HCT116 (cell line): ENCODE measurements around the gene PSTPIP1. TPM values are rescaled to one million over a fixed set of nuclear protein-coding genes. Genes with fewer than 3 reads are reported as not detected.

Experiments
- ATAC-seq: fragments of 200-7000 bp; cut with Tn5 transposase; 2 replicates; pipeline ENCODE4 v1.9.1; 2020; ENCODE audit warnings: mild to moderate bottlenecking, moderate library complexity
- BruUV-seq: library from RNA; stranded (reverse); fragments of 400-500 nt; replicated peaks from 2 replicates; lab custom pipeline; 2021; lab: Mats Ljungman, UMichigan
- CTCF ChIA-PET: fragments of 300-600 bp; sonication (Branson Sonifier 250); formaldehyde crosslinking; loops from one replicate; lab custom pipeline; 2021; ENCODE audit warnings: antibody characterized with exemption; lab: Charles Lee
- POLR2A ChIA-PET: fragments of 300-600, 350-600 bp; sonication (Branson Sonifier 250); formaldehyde crosslinking; loops from one replicate; lab custom pipeline; 2021; ENCODE audit warnings: antibody characterized with exemption; lab: Charles Lee
- RAD21 ChIA-PET, 2 experiments: fragments of 300-600 bp; sonication (Branson Sonifier 250); formaldehyde crosslinking; loops; one replicate each; lab custom pipeline; 2023; ENCODE audit warnings: low total read pairs in 2 of 2; ENCODE audit not compliant: uncharacterized antibody in 2 of 2, unreplicated experiment in 2 of 2, low non-redundant PET in 1 of 2; lab: Charles Lee
- DNase-seq: peaks from one replicate; pipeline ENCODE4 v3.0.0-alpha.2; 2010; ENCODE audit warnings: low read depth, low spot score
- H2AFZ ChIP-seq: fragments of 200-600 bp; shearing (Covaris generic), sonication (generic); 2 replicates; pipeline ENCODE4 v1.6.1; 2017; ENCODE audit warnings: low read depth, mixed run types, mixed read lengths, antibody characterized with exemption, low read length; ENCODE audit not compliant: poor library complexity, severe bottlenecking
- H3K27ac ChIP-seq: 2 replicates; pipeline ENCODE4 v1.5.1; 2012; ENCODE audit warnings: low read depth, low read length
- H3K27me3 ChIP-seq: fragments of 200-600 bp; sonication (generic); 2 replicates; pipeline ENCODE4 v1.6.1; 2016; ENCODE audit warnings: mixed run types, low read length, mixed read lengths; ENCODE audit not compliant: insufficient read depth
- H3K36me3 ChIP-seq, 2 experiments: fragments of 200-500 bp in 1 of 2; fragments of 200-600 bp in 1 of 2; sonication (Bioruptor generic) in 1 of 2; sonication (generic) in 1 of 2; 2 replicates each; pipeline versions ENCODE4 v1.5.1 to v1.6.1; 2014 to 2016; ENCODE audit warnings: low read length in 2 of 2, inconsistent platforms in 1 of 2, mixed read lengths in 1 of 2, mixed run types in 1 of 2; ENCODE audit not compliant: insufficient read depth in 2 of 2, control insufficient read depth in 1 of 2
- H3K4me1 ChIP-seq, 2 experiments: fragments of 200-600 bp in 1 of 2; sonication (generic) in 1 of 2; 2 replicates each; pipeline versions ENCODE4 v1.5.1 to v1.6.1; 2012 to 2017; ENCODE audit warnings: low read length in 2 of 2, inconsistent platforms in 1 of 2, mild to moderate bottlenecking in 1 of 2, mixed read lengths in 1 of 2, mixed run types in 1 of 2, moderate library complexity in 1 of 2; ENCODE audit not compliant: insufficient read depth in 2 of 2, control insufficient read depth in 1 of 2
- H3K4me2 ChIP-seq: fragments of 200-600 bp; sonication (generic); 2 replicates; pipeline ENCODE4 v1.6.1; 2017; ENCODE audit warnings: mixed run types, low read length, mixed read lengths
- H3K4me3 ChIP-seq, 2 experiments: fragments of 200-600 bp in 1 of 2; sonication (generic) in 1 of 2; replicated peaks in 1 of 2; 2 replicates each; pipeline ENCODE4 v1.5.1; 2011 to 2016; ENCODE audit warnings: low read length in 2 of 2, control low read depth in 1 of 2, low read depth in 1 of 2, mild to moderate bottlenecking in 1 of 2, mixed read lengths in 1 of 2, mixed run types in 1 of 2
- H3K79me2 ChIP-seq: fragments of 200-600 bp; sonication (generic); 2 replicates; pipeline ENCODE4 v1.6.1; 2017; ENCODE audit warnings: mild to moderate bottlenecking, mixed run types, low read length, moderate library complexity, mixed read lengths; ENCODE audit not compliant: insufficient read depth
- H3K9ac ChIP-seq: fragments of 200-600 bp; sonication (generic); 2 replicates; pipeline ENCODE4 v1.6.1; 2016; ENCODE audit warnings: low read length, mixed read lengths
- H3K9me2 ChIP-seq: fragments of 200-600 bp; sonication (generic), shearing (Covaris generic); 2 replicates; pipeline ENCODE4 v1.6.1; 2017; ENCODE audit warnings: mixed run types, mild to moderate bottlenecking, moderate library complexity; ENCODE audit not compliant: insufficient read depth
- H3K9me3 ChIP-seq, 2 experiments: fragments of 200-500 bp in 1 of 2; fragments of 200-600 bp in 1 of 2; sonication (Bioruptor generic) in 1 of 2; sonication (generic) in 1 of 2; 2 replicates each; pipeline ENCODE4 v1.6.1; 2014 to 2017; ENCODE audit warnings: low read length in 2 of 2, mixed read lengths in 2 of 2, inconsistent platforms in 1 of 2, low read depth in 1 of 2, mild to moderate bottlenecking in 1 of 2, mixed run types in 1 of 2, moderate library complexity in 1 of 2; ENCODE audit not compliant: control insufficient read depth in 1 of 2, insufficient read depth in 1 of 2
- H4K20me1 ChIP-seq: fragments of 200-600 bp; sonication (generic), shearing (Covaris generic); 2 replicates; pipeline ENCODE4 v1.6.1; 2017; ENCODE audit warnings: mixed run types, mild to moderate bottlenecking, moderate library complexity; ENCODE audit not compliant: insufficient read depth
- CBX3 ChIP-seq: IDR thresholded peaks from 2 replicates; pipeline ENCODE4 v1.6.1; 2012; ENCODE audit warnings: low read depth
- CEBPB ChIP-seq: IDR thresholded peaks from 2 replicates; pipeline ENCODE4 v1.6.1; 2012; ENCODE audit warnings: low read depth
- EGR1 ChIP-seq: IDR thresholded peaks from 2 replicates; pipeline ENCODE4 v1.6.1; 2012; ENCODE audit warnings: low read depth
- ELF1 ChIP-seq: IDR thresholded peaks from 2 replicates; pipeline ENCODE4 v1.6.1; 2012; ENCODE audit warnings: low read depth, borderline replicate concordance
- EZH2 ChIP-seq: fragments of 200-600 bp; sonication (generic); IDR thresholded peaks from 2 replicates; pipeline ENCODE4 v1.6.1; 2017; ENCODE audit warnings: antibody characterized with exemption, mixed run types
- JUND ChIP-seq: IDR thresholded peaks from 2 replicates; pipeline ENCODE4 v1.6.1; 2012
- POLR2A ChIP-seq: IDR thresholded peaks from 2 replicates; pipeline ENCODE4 v1.7.0; 2011; ENCODE audit warnings: borderline replicate concordance; ENCODE audit not compliant: insufficient read depth, insufficient read length; ENCODE audit errors: extremely low read depth
- POLR2AphosphoS5 ChIP-seq: IDR thresholded peaks from 2 replicates; pipeline ENCODE4 v1.6.1; 2011; ENCODE audit warnings: mild to moderate bottlenecking, low read depth, low read length, moderate library complexity
- SIN3A ChIP-seq: IDR thresholded peaks from 2 replicates; pipeline ENCODE4 v1.6.1; 2012; ENCODE audit warnings: low read depth
- intact Hi-C: fragments of 100-400 bp; cut with micrococcal nuclease; formaldehyde crosslinking; loops from 2 replicates; pipeline ENCODE4 v1.10.0; 2022
- total RNA-seq: library from RNA; stranded (reverse); gene quantifications from one replicate; pipeline ENCODE4 v1.2.1, GENCODE V29; 2021; ENCODE audit not compliant: unreplicated experiment
- TF ChIP-seq, protein P1 (sequence below): IDR thresholded peaks from 2 replicates; pipeline ENCODE4 v1.6.1; 2012; ENCODE audit warnings: low read depth
- TF ChIP-seq, protein P2 (sequence below): IDR thresholded peaks from 2 replicates; pipeline ENCODE4 v1.6.1; 2011; ENCODE audit warnings: mild to moderate bottlenecking, low read length, moderate library complexity; ENCODE audit not compliant: insufficient replicate concordance; ENCODE audit errors: extremely low read depth
- TF ChIP-seq, protein P3 (sequence below), 3 experiments: fragments of 200-600 bp in 1 of 3; sonication (generic) in 1 of 3; IDR thresholded peaks in 2 of 3; conservative IDR thresholded peaks in 1 of 3; 2 replicates each; pipeline ENCODE4 v1.5.1; 2012 to 2017; ENCODE audit warnings: low read depth in 2 of 3, low read length in 2 of 3, antibody characterized with exemption in 1 of 3, borderline replicate concordance in 1 of 3, control low read depth in 1 of 3, mild to moderate bottlenecking in 1 of 3, mixed read lengths in 1 of 3, mixed run types in 1 of 3, moderate library complexity in 1 of 3; ENCODE audit not compliant: insufficient read depth in 1 of 3

Gene PSTPIP1
- total RNA-seq, 1 experiment from 2014 or later = 0.79 TPM

DNA sequence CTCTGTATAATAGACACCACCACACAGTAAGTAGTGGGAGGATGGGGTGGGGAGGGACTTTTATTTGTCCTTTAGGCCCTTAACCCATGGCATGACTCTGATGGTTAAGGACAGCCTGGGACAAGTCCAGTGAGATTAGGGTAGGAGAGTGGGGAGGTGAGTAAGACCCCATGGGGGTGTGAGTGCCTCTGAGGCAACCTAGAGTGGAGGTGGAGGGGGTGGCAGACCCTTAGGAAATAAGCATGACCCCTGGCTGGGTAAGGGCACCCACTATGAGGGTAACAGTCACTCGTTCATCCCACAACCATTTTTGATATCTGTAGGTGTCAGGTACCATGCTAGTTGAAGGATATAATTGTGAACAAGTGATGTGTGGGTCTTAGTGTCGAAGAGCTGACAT lies 21.0 kb upstream of the PSTPIP1 start (continued):
- TF ChIP-seq, protein P1, sequence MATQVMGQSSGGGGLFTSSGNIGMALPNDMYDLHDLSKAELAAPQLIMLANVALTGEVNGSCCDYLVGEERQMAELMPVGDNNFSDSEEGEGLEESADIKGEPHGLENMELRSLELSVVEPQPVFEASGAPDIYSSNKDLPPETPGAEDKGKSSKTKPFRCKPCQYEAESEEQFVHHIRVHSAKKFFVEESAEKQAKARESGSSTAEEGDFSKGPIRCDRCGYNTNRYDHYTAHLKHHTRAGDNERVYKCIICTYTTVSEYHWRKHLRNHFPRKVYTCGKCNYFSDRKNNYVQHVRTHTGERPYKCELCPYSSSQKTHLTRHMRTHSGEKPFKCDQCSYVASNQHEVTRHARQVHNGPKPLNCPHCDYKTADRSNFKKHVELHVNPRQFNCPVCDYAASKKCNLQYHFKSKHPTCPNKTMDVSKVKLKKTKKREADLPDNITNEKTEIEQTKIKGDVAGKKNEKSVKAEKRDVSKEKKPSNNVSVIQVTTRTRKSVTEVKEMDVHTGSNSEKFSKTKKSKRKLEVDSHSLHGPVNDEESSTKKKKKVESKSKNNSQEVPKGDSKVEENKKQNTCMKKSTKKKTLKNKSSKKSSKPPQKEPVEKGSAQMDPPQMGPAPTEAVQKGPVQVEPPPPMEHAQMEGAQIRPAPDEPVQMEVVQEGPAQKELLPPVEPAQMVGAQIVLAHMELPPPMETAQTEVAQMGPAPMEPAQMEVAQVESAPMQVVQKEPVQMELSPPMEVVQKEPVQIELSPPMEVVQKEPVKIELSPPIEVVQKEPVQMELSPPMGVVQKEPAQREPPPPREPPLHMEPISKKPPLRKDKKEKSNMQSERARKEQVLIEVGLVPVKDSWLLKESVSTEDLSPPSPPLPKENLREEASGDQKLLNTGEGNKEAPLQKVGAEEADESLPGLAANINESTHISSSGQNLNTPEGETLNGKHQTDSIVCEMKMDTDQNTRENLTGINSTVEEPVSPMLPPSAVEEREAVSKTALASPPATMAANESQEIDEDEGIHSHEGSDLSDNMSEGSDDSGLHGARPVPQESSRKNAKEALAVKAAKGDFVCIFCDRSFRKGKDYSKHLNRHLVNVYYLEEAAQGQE = no peak
- TF ChIP-seq EGR1 (no peak), POLR2A (no peak), ELF1 (no peak), CBX3 (no peak)
- TF ChIP-seq, protein P2, sequence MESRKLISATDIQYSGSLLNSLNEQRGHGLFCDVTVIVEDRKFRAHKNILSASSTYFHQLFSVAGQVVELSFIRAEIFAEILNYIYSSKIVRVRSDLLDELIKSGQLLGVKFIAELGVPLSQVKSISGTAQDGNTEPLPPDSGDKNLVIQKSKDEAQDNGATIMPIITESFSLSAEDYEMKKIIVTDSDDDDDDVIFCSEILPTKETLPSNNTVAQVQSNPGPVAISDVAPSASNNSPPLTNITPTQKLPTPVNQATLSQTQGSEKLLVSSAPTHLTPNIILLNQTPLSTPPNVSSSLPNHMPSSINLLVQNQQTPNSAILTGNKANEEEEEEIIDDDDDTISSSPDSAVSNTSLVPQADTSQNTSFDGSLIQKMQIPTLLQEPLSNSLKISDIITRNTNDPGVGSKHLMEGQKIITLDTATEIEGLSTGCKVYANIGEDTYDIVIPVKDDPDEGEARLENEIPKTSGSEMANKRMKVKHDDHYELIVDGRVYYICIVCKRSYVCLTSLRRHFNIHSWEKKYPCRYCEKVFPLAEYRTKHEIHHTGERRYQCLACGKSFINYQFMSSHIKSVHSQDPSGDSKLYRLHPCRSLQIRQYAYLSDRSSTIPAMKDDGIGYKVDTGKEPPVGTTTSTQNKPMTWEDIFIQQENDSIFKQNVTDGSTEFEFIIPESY = no peak

DNA sequence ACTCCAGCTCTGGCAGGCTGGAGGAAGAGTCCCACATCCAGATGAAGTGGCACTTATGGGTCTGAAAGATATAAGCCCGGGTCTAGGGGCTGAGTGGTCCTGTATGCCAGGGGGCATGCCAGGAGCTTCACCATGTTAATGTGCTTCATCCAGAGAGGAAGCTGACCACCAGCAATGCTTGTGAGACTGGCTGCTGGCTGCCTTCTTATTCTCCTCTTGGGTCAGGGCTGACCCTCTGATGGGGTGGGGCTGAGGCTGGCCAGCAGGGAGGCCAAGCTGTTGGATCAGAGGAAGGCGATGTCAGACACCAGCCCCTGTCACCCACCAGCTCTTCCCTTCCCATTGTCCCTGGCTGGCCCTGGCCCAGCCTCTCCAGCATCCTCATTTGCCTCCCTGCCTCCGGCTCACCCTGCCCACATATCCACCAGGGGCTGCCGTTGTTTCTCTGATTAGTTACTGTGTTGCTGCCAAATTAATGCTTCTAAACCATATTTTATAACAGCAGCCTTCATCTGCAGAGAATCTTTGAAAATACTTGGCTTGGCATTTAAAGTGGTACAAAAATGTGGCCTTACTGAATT lies 20.4 kb upstream of the PSTPIP1 start:
- Histone ChIP-seq H3K9me2 (no peaks in the 10 kb centered on the region), H2AFZ (no peak overlapping the region), H4K20me1 (no peaks in the 10 kb centered on the region), H3K9ac (no peak overlapping the region), H3K27me3 (0 out of 2 replicates have a peak, but pooled peaks cover 2% of the 10 kb centered on the region), H3K4me2 (no peak overlapping the region), H3K9me3 (no peaks in the 10 kb centered on the region), H3K79me2 (no peaks in the 10 kb centered on the region), H3K36me3 (no peaks in the 10 kb centered on the region), H3K4me3 (no peak overlapping the region), H3K27ac (no peak overlapping the region), H3K4me1 (no peaks in the 10 kb centered on the region)
- no TSS peak for BruUV-seq
- DNase-seq (no peak), ATAC-seq (no peak)
- ChIA-PET POLR2A (no interaction called here), CTCF (interaction anchor here (1.7 to 1.8 kb wide), 2 partner anchors 49 to 569 kb away, joined by 7 to 9 read pairs; no protein-coding TSS in a partner anchor), RAD21 (no interaction called here)
- intact Hi-C loops = no loop called here
- TF ChIP-seq CEBPB = no peak
- TF ChIP-seq JUND = no peak
- no peak for TF ChIP-seq POLR2AphosphoS5
- TF ChIP-seq, protein P3, sequence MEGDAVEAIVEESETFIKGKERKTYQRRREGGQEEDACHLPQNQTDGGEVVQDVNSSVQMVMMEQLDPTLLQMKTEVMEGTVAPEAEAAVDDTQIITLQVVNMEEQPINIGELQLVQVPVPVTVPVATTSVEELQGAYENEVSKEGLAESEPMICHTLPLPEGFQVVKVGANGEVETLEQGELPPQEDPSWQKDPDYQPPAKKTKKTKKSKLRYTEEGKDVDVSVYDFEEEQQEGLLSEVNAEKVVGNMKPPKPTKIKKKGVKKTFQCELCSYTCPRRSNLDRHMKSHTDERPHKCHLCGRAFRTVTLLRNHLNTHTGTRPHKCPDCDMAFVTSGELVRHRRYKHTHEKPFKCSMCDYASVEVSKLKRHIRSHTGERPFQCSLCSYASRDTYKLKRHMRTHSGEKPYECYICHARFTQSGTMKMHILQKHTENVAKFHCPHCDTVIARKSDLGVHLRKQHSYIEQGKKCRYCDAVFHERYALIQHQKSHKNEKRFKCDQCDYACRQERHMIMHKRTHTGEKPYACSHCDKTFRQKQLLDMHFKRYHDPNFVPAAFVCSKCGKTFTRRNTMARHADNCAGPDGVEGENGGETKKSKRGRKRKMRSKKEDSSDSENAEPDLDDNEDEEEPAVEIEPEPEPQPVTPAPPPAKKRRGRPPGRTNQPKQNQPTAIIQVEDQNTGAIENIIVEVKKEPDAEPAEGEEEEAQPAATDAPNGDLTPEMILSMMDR (IDR thresholded peaks at IDR 0.05 in 2 of 3, conservative IDR thresholded peaks at IDR 0.05 in 1 of 3; ENCODE audit: borderline replicate concordance in 1 of 3, insufficient read depth in 1 of 3, low read depth in 2 of 3, low read length in 2 of 3) = no peak
- TF ChIP-seq, protein P1 = no peak
- TF ChIP-seq EZH2 = no peak
- no peak for TF ChIP-seq SIN3A
- TF ChIP-seq CBX3 = no peak
